ENCODE data around the gene AGO3. TPM values are rescaled to one million over a fixed set of nuclear protein-coding genes. Genes with fewer than 3 reads are reported as not detected.

Gene AGO3
- total and polyA plus RNA-seq, 10 of the 15 experiments (the other 5 are each of a cell fraction or from before 2014, with no cell fraction given): 3.9 to 35.2 (median 12.5) TPM

DNA sequence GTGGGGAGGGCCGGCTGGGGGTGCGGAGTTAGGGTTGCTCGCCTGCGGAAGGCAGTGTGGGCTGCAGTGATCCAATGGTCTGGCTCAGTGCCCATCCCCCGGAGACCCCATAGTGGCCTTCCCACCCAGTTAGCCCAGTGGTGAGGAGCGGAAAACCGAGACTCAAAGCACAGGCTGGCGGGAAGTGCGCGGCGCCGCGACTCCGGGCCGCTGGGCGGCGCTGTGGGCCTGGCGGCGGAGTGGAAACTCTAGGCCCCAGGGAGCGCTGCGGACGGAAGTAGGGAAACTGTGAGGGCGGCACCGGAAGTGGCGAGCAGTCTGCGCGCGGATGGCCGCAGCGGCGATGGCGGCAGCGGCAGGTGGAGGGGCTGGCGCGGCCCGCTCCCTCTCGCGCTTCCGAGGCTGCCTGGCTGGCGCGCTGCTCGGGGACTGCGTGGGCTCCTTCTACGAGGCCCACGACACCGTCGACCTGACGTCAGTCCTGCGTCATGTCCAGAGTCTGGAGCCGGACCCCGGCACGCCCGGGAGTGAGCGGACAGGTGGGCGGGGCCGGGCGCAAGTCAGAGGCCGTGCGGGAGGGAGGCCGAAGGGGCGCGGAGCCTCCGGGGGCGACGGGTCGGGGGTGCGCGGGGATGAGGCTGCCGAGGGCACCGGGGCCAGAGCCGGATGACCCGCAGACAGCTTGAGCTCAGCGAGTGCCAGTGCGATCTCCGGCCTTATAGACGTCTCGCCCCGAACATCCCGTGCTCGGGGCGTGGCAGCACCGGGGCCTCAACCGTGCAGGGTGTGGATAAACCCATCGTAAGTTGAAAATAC is 157.9 kb downstream of the AGO3 start, which contains the start of gene ADPRS (continued):
- TF ChIP-seq ZBTB11 (CRISPR knock-in tag; IDR thresholded peaks at IDR 0.05) (peak; percentile 68), KAT2A (conservative IDR thresholded peaks at IDR 0.05; ENCODE audit: control insufficient read depth, low read depth, low read length) (no peak), TARDBP (IDR thresholded peaks at IDR 0.05; ENCODE audit: borderline replicate concordance) (peak; percentile 76; the same call in 1 of the 2 replicates), SREBF1 (IDR thresholded peaks at IDR 0.05; ENCODE audit: low read length) (no peak), JUNB (IDR thresholded peaks at IDR 0.05) (no peak), GATAD2B (conservative IDR thresholded peaks at IDR 0.05; ENCODE audit: low read depth) (peak; percentile 89), EZH2 (IDR thresholded peaks at IDR 0.05; ENCODE audit: borderline replicate concordance, control insufficient read depth, low read depth, low read length) (no peak), MTA3 (IDR thresholded peaks at IDR 0.05; ENCODE audit: borderline replicate concordance, low read length) (no peak), ZNF24 (IDR thresholded peaks at IDR 0.05) (peak; percentile 81), SMC3 (IDR thresholded peaks at IDR 0.05; ENCODE audit: borderline replicate concordance, low read length) (peak; percentile 60), ZNF622 (IDR thresholded peaks at IDR 0.05) (no peak), MYC (IDR thresholded peaks at IDR 0.05; ENCODE audit: insufficient read depth, insufficient read length, insufficient replicate concordance, low read length, severe bottlenecking) (peak; percentile 73), BACH1 (IDR thresholded peaks at IDR 0.05; ENCODE audit: borderline replicate concordance) (peak; percentile 86), POLR2AphosphoS5 (IDR thresholded peaks at IDR 0.05; ENCODE audit: low read length) (peak; percentile 97), SREBF2 (IDR thresholded peaks at IDR 0.05; ENCODE audit: low read length) (0 out of 2 replicates have a peak, but pooled peaks have one; percentile 24), STAT3 (IDR thresholded peaks at IDR 0.05; ENCODE audit: low read depth, low read length) (no peak), BMI1 (IDR thresholded peaks at IDR 0.05; ENCODE audit: borderline replicate concordance) (no peak), ZNF217 (IDR thresholded peaks at IDR 0.05) (no peak), FOXK2 (IDR thresholded peaks at IDR 0.05) (no peak), ZNF384 (IDR thresholded peaks at IDR 0.05; ENCODE audit: borderline replicate concordance, low read depth, low read length) (no peak), FOXM1 (IDR thresholded peaks at IDR 0.05; ENCODE audit: low read depth, low read length) (no peak), POLR2AphosphoS2 (IDR thresholded peaks at IDR 0.05; ENCODE audit: low read depth, low read length) (no peak; the same call in 1 of the 2 replicates), CBX5 (IDR thresholded peaks at IDR 0.05; ENCODE audit: low read depth) (no peak)
- TF ChIP-seq, protein P1, sequence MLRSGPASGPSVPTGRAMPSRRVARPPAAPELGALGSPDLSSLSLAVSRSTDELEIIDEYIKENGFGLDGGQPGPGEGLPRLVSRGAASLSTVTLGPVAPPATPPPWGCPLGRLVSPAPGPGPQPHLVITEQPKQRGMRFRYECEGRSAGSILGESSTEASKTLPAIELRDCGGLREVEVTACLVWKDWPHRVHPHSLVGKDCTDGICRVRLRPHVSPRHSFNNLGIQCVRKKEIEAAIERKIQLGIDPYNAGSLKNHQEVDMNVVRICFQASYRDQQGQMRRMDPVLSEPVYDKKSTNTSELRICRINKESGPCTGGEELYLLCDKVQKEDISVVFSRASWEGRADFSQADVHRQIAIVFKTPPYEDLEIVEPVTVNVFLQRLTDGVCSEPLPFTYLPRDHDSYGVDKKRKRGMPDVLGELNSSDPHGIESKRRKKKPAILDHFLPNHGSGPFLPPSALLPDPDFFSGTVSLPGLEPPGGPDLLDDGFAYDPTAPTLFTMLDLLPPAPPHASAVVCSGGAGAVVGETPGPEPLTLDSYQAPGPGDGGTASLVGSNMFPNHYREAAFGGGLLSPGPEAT (IDR thresholded peaks at IDR 0.05; ENCODE audit: low read depth): peak; percentile 79
